ENCODE measurements around the gene NFX1.
A peak's percentile ranks its signal among the peaks of the same experiment; 100 is the strongest.

Gene NFX1

DNA sequence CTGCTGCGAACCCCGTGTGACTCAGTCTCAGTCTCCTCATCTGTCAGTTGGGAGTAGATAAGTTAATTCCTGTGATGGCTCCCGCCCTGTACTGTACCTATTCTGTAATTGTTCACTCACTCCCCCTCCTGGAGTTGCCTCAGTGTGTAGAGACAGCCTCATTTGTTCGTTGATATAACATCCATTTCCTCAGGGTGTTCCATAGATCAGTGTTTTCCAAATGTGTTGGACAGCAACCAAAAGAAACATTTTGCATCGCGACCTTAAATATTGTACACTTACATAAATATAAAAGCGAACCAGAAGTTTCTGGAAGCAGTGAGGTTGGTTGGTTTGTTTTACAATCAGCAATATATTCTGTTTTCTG lies 698 bp downstream of the NFX1 start:
- H3K4me3 ChIP-seq (replicated peaks in 1 of 2; ENCODE audit: low read depth in 2 of 2, low read length in 2 of 2) = peak overlapping the region; percentile 85 to 96
- TF ChIP-seq, protein P1, sequence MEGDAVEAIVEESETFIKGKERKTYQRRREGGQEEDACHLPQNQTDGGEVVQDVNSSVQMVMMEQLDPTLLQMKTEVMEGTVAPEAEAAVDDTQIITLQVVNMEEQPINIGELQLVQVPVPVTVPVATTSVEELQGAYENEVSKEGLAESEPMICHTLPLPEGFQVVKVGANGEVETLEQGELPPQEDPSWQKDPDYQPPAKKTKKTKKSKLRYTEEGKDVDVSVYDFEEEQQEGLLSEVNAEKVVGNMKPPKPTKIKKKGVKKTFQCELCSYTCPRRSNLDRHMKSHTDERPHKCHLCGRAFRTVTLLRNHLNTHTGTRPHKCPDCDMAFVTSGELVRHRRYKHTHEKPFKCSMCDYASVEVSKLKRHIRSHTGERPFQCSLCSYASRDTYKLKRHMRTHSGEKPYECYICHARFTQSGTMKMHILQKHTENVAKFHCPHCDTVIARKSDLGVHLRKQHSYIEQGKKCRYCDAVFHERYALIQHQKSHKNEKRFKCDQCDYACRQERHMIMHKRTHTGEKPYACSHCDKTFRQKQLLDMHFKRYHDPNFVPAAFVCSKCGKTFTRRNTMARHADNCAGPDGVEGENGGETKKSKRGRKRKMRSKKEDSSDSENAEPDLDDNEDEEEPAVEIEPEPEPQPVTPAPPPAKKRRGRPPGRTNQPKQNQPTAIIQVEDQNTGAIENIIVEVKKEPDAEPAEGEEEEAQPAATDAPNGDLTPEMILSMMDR (IDR thresholded peaks at IDR 0.05; ENCODE audit: low read depth, low read length) = no peak
- DNase-seq (ENCODE audit: low read depth in 2 of 2) = no peak

DNA sequence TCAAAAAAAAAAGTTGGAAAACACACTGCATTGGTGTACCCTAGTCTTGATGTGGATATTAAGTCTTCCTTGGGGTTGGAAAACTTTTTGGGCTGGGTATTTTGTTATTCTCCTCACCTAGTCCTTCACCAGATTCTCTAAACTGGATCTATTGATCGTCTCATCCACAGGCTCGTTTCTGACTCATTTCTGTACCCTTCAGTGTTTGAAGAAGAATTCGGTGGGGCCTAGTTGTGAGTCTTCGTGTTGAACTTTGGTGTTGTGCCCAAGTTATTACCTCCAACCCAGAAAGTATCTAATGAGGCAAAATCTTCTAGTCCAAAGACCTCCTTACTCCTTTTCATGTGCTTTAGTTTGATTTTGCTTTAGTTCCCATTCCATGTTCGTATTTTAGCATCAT lies 1.6 kb downstream of the NFX1 start:
- H3K4me3 ChIP-seq (replicated peaks in 1 of 2; ENCODE audit: low read depth in 2 of 2, low read length in 2 of 2) = no peak overlapping the region
- DNase-seq (ENCODE audit: low read depth in 2 of 2) = no peak
- TF ChIP-seq, protein P1 (IDR thresholded peaks at IDR 0.05; ENCODE audit: low read depth, low read length) = no peak

DNA sequence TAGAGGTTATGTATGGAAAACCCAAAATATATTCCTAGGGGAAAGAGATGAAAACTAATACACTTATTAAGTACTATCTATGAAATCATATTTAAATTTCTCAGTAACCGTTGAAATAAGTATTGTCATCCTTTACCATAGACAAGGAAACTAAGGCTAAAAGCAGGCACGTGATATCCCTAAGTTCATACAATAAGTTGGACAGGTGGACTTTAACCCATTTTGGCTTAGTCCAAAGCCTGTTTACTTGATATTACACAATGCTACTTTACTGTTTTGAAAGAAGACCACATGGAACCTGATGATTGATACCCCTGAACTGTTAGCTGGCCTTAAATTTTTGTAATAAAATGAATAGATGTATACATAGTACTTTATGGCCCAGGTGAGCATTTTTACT lies 3.5 kb downstream of the NFX1 start:
- DNase-seq (ENCODE audit: low read depth in 2 of 2) = no peak
- TF ChIP-seq, protein P1 (IDR thresholded peaks at IDR 0.05; ENCODE audit: low read depth, low read length) = no peak
- no peak overlapping the region for H3K4me3 ChIP-seq (replicated peaks in 1 of 2; ENCODE audit: low read depth in 2 of 2, low read length in 2 of 2)

DNA sequence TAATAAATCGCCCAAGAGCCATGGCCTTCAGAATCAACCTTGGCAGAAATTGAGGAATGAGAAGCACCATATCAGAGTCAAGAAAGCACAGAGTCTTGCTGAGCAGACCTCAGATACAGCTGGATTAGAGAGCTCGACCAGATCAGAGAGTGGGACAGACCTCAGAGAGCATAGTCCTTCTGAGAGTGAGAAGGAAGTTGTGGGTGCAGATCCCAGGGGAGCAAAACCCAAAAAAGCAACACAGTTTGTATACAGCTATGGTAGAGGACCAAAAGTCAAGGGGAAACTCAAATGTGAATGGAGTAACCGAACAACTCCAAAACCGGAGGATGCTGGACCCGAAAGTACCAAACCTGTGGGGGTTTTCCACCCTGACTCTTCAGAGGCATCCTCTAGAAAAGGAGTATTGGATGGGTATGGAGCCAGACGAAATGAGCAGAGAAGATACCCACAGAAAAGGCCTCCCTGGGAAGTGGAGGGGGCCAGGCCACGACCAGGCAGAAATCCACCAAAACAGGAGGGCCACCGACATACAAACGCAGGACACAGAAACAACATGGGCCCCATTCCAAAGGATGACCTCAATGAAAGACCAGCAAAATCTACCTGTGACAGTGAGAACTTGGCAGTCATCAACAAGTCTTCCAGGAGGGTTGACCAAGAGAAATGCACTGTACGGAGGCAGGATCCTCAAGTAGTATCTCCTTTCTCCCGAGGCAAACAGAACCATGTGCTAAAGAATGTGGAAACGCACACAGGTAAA lies 4.5 kb downstream of the NFX1 start:
- H3K4me3 ChIP-seq (replicated peaks in 1 of 2; ENCODE audit: low read depth in 2 of 2, low read length in 2 of 2) = no peak overlapping the region
- no peak for DNase-seq (ENCODE audit: low read depth in 2 of 2)
- TF ChIP-seq, protein P1 (IDR thresholded peaks at IDR 0.05; ENCODE audit: low read depth, low read length) = no peak

DNA sequence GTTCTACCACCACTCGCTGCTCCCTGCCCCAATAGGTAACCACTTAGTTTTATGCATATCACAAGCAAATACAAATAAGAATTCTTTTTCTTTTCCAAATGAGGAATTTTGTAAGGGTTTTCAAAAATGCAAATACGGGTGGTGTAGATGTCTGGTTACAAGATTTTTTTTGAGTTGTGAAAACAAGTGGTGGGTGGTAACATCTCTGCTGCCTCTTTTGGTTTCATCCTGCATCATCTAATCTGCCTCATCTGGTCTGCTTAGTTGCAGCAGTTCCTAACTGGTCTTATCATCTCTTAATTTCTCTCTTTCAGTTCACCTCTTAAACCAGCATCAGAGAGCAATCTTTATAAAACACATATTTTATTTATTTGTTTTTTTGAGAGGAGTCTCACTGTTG lies 5.3 kb downstream of the NFX1 start:
- TF ChIP-seq, protein P1 (IDR thresholded peaks at IDR 0.05; ENCODE audit: low read depth, low read length) = no peak
- no peak for DNase-seq (ENCODE audit: low read depth in 2 of 2)
- no peak overlapping the region for H3K4me3 ChIP-seq (replicated peaks in 1 of 2; ENCODE audit: low read depth in 2 of 2, low read length in 2 of 2)

DNA sequence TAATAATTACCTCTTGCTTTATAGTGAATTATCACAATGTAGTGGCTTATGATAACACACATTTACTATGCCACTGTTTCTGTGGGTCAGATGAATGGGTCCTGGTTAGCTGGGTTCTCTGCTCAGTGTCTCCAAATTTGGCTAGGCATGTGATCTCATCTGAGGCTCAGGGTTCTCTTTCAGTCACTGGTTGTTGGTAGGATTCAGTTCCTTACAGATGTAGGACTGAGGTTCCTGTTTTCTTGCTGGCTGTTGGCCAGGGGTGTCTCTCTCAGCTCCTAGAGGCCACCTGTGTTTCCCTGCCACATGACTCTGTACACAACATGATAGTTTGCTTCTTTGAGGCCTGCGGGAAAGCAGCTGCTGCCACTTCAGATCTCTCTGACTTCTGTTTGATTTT lies 7.1 kb downstream of the NFX1 start:
- no peak overlapping the region for H3K4me3 ChIP-seq (replicated peaks in 1 of 2; ENCODE audit: low read depth in 2 of 2, low read length in 2 of 2)
- TF ChIP-seq, protein P1 (IDR thresholded peaks at IDR 0.05; ENCODE audit: low read depth, low read length) = no peak
- no peak for DNase-seq (ENCODE audit: low read depth in 2 of 2)

DNA sequence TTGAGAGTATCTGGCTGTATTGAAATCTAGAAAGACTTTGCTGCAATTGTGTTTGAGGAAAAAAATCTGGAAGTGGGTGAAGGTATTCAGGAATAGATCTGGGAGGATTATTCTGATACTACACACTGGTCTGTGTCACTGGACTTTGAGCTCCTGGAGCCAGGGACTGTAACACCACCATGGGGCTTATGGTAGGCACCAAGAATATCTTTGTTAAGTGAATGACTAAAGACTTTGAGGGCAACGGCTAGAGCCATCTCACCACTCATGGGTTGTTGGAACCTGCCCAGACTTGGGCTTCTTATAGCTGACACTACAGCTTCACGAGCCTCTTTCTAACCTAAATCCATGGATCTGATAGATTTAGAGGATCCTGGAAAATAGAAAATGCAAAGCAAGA lies 10.2 kb downstream of the NFX1 start:
- DNase-seq (ENCODE audit: low read depth in 2 of 2) = no peak
- H3K4me3 ChIP-seq (replicated peaks in 1 of 2; ENCODE audit: low read depth in 2 of 2, low read length in 2 of 2) = no peak overlapping the region
- TF ChIP-seq, protein P1 (IDR thresholded peaks at IDR 0.05; ENCODE audit: low read depth, low read length) = no peak

Data from cardiac fibroblast (primary cell).